H9 (cell line): ENCODE results near the gene NIT2. TPM values are rescaled to one million over a fixed set of nuclear protein-coding genes. Genes with fewer than 3 reads are reported as not detected.

Experiments used
- DNase-seq: peaks from one replicate; pipeline ENCODE4 v3.0.0-alpha.2; 2017
- H2AFZ ChIP-seq: one replicate; pipeline ENCODE4 v1.6.1; 2013; ENCODE audit warnings: mild to moderate bottlenecking, low read length, control low read depth, moderate library complexity
- H2AK5ac ChIP-seq: 2 replicates; pipeline ENCODE4 v1.6.1; 2013; ENCODE audit warnings: low read length, control low read depth, mixed read lengths; ENCODE audit not compliant: insufficient read length
- H2BK120ac ChIP-seq: one replicate; pipeline ENCODE4 v1.6.1; 2013; ENCODE audit warnings: low read depth, mild to moderate bottlenecking, low read length, control low read depth, inconsistent platforms; ENCODE audit not compliant: poor library complexity, severe bottlenecking
- H2BK12ac ChIP-seq: 2 replicates; pipeline ENCODE4 v1.6.1; 2013; ENCODE audit warnings: low read length, control low read depth, mixed read lengths, low read depth; ENCODE audit not compliant: insufficient read length
- H2BK15ac ChIP-seq: 2 replicates; pipeline ENCODE4 v1.6.1; 2013; ENCODE audit warnings: low read depth, low read length, control low read depth
- H2BK20ac ChIP-seq: one replicate; pipeline ENCODE4 v1.6.1; 2013; ENCODE audit warnings: low read depth, mild to moderate bottlenecking, low read length, control low read depth, inconsistent platforms; ENCODE audit not compliant: poor library complexity, severe bottlenecking
- H2BK5ac ChIP-seq: 2 replicates; pipeline ENCODE4 v1.6.1; 2013; ENCODE audit warnings: low read length, control low read depth, mixed read lengths; ENCODE audit not compliant: insufficient read length
- H3K14ac ChIP-seq: 2 replicates; pipeline ENCODE4 v1.6.1; 2013; ENCODE audit warnings: low read length, control low read depth; ENCODE audit not compliant: insufficient read depth
- H3K18ac ChIP-seq: 2 replicates; pipeline ENCODE4 v1.6.1; 2013; ENCODE audit warnings: low read depth, mild to moderate bottlenecking, mixed read lengths, low read length, control low read depth; ENCODE audit not compliant: insufficient read length
- H3K23ac ChIP-seq: 2 replicates; pipeline ENCODE4 v1.6.1; 2013; ENCODE audit warnings: low read length, control low read depth, mixed read lengths, low read depth; ENCODE audit not compliant: insufficient read length
- H3K23me2 ChIP-seq: 2 replicates; pipeline ENCODE4 v1.6.1; 2013; ENCODE audit warnings: low read depth, mild to moderate bottlenecking, mixed read lengths, low read length, control low read depth; ENCODE audit not compliant: insufficient read length, poor library complexity, severe bottlenecking
- H3K27ac ChIP-seq: 2 replicates; pipeline ENCODE4 v1.5.1; 2013; ENCODE audit warnings: low read length, control low read depth, mixed read lengths, low read depth; ENCODE audit not compliant: insufficient read length
- H3K27me3 ChIP-seq: 2 replicates; pipeline ENCODE4 v1.6.1; 2013; ENCODE audit warnings: low read length, control low read depth, inconsistent platforms; ENCODE audit not compliant: insufficient read depth
- H3K4ac ChIP-seq: 2 replicates; pipeline ENCODE4 v1.6.1; 2013; ENCODE audit warnings: low read depth, mild to moderate bottlenecking, control low read depth, inconsistent platforms, low read length, moderate library complexity
- H3K4me1 ChIP-seq: 2 replicates; pipeline ENCODE4 v1.6.1; 2013; ENCODE audit warnings: low read length, control low read depth, inconsistent platforms; ENCODE audit not compliant: insufficient read depth
- H3K4me2 ChIP-seq: 2 replicates; pipeline ENCODE4 v1.6.1; 2013; ENCODE audit warnings: low read length, control low read depth, mixed read lengths; ENCODE audit not compliant: insufficient read length, insufficient read depth
- H3K56ac ChIP-seq: 2 replicates; pipeline ENCODE4 v1.6.1; 2013; ENCODE audit warnings: low read depth, mild to moderate bottlenecking, mixed read lengths, low read length, control low read depth; ENCODE audit not compliant: insufficient read length
- H3K79me1 ChIP-seq: 2 replicates; pipeline ENCODE4 v1.6.1; 2013; ENCODE audit warnings: low read depth, mild to moderate bottlenecking, moderate library complexity, low read length, control low read depth, inconsistent platforms; ENCODE audit not compliant: insufficient read depth, poor library complexity, severe bottlenecking
- H3K79me2 ChIP-seq: 2 replicates; pipeline ENCODE4 v1.6.1; 2013; ENCODE audit warnings: low read length, control low read depth, inconsistent platforms; ENCODE audit not compliant: insufficient read depth
- H3K9ac ChIP-seq: 2 replicates; pipeline ENCODE4 v1.6.1; 2013; ENCODE audit warnings: low read length, control low read depth, mixed read lengths; ENCODE audit not compliant: insufficient read length; ENCODE audit errors: extremely low read depth
- H3K9me3 ChIP-seq: one replicate; pipeline ENCODE4 v1.6.1; 2013; ENCODE audit warnings: low read depth, low read length, inconsistent platforms; ENCODE audit not compliant: control insufficient read depth
- H3T11ph ChIP-seq: one replicate; pipeline ENCODE4 v1.6.1; 2013; ENCODE audit warnings: mild to moderate bottlenecking, low read length, control low read depth, inconsistent platforms
- H4K20me1 ChIP-seq: one replicate; pipeline ENCODE4 v1.6.1; 2013; ENCODE audit not compliant: control insufficient read depth, insufficient read length, insufficient read depth
- H4K5ac ChIP-seq: 2 replicates; pipeline ENCODE4 v1.6.1; 2013; ENCODE audit warnings: low read depth, mild to moderate bottlenecking, mixed read lengths, low read length, control low read depth; ENCODE audit not compliant: insufficient read length
- H4K8ac ChIP-seq: replicated peaks from 2 replicates; pipeline ENCODE4 v1.6.1; 2013; ENCODE audit warnings: low read length, control low read depth, mixed read lengths, low read depth; ENCODE audit not compliant: insufficient read length
- H4K91ac ChIP-seq: 2 replicates; pipeline ENCODE4 v1.6.1; 2013; ENCODE audit warnings: low read depth, mild to moderate bottlenecking, moderate library complexity, mixed read lengths, low read length, control low read depth; ENCODE audit not compliant: insufficient read length
- H3K27ac Mint-ChIP-seq, 3 experiments: 2 replicates in 2 of 3; 3 replicates in 1 of 3; pipeline ENCODE4 v1.8.0; 2020 to 2021; ENCODE audit warnings: mixed read lengths in 3 of 3, mild to moderate bottlenecking in 1 of 3, moderate library complexity in 1 of 3
- H3K27me3 Mint-ChIP-seq: 2 replicates; pipeline ENCODE4 v1.8.0; 2021; ENCODE audit warnings: low read depth, mild to moderate bottlenecking, moderate library complexity, mixed read lengths
- H3K36me3 Mint-ChIP-seq, 3 experiments: 2 replicates in 2 of 3; 3 replicates in 1 of 3; pipeline ENCODE4 v1.8.0; 2020 to 2021; ENCODE audit warnings: low read depth in 3 of 3, mixed read lengths in 3 of 3; ENCODE audit not compliant: insufficient read depth in 1 of 3
- H3K4me1 Mint-ChIP-seq, 2 experiments: 2 replicates each; pipeline ENCODE4 v1.8.0; 2020; ENCODE audit warnings: mixed read lengths in 2 of 2
- H3K4me3 Mint-ChIP-seq, 2 experiments: 2 replicates in 1 of 2; 3 replicates in 1 of 2; pipeline ENCODE4 v1.8.0; 2020 to 2021; ENCODE audit warnings: mild to moderate bottlenecking in 2 of 2, mixed read lengths in 2 of 2, moderate library complexity in 1 of 2
- H3K9me3 Mint-ChIP-seq, 2 experiments: 2 replicates in 1 of 2; 3 replicates in 1 of 2; pipeline ENCODE4 v1.8.0; 2020; ENCODE audit warnings: mild to moderate bottlenecking in 2 of 2, mixed read lengths in 2 of 2, moderate library complexity in 1 of 2
- CTCF ChIP-seq: fragments of 200-600 bp; sonication (generic); conservative IDR thresholded peaks from 3 replicates; pipeline ENCODE4 v1.8.0; 2021; ENCODE audit warnings: antibody characterized with exemption, mild to moderate bottlenecking
- WGBS: extraction: QIAGEN DNeasy Blood & Tissue Kit; methylation state at CpG from one replicate; pipeline ENCODE4 v1.1.7; 2013; ENCODE audit warnings: missing lambda C conversion rate, low lambda C conversion rate, mixed read lengths; ENCODE audit not compliant: insufficient read length; ENCODE audit errors: extremely low coverage; 5-methylcytosine and 5-hydroxymethylcytosine counted together
- total RNA-seq: library from RNA; stranded (reverse); gene quantifications from 2 replicates; pipeline ENCODE4 v1.2.1, GENCODE V29; 2021

NIT2 gene
- total RNA-seq, 1 experiment from 2014 or later: 26.6 TPM

DNA sequence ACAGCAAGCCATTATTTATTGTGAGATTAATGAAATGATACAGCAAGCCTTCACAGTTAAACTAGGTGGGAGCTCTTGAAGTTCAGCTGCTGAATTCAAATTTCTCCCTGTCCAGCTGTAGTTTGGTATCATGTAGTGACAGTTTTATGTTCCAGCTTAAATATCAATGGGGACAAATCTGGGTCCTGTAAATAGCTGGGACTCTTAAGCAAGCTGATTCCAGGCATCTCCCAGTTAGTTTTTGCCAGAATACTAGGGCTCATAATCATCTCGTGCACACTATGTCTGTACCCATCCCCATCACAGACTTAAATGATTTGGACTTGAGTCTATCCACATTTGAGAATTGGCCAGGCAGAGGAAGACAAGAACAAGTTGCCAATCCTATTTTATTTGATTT lies 27.9 kb upstream of the NIT2 start:
- Histone ChIP-seq H3K56ac (no peak overlapping the region), H3K9ac (no peak overlapping the region), H3K4me1 (no peaks in the 10 kb centered on the region), H3K23ac (no peak overlapping the region), H2BK120ac (no peak overlapping the region), H3K23me2 (no peaks in the 10 kb centered on the region), H3K27ac (no peak overlapping the region), H3K18ac (no peak overlapping the region), H3K27me3 (no peaks in the 10 kb centered on the region), H3K14ac (no peak overlapping the region), H2BK12ac (no peak overlapping the region), H2AFZ (no peak overlapping the region), H3K79me2 (no peaks in the 10 kb centered on the region), H3K4ac (no peak overlapping the region), H2AK5ac (no peak overlapping the region), H2BK15ac (no peak overlapping the region), H4K8ac (no peak overlapping the region), H3K4me2 (no peak overlapping the region), H3K79me1 (no peaks in the 10 kb centered on the region), H4K5ac (no peak overlapping the region), H2BK20ac (no peak overlapping the region), H3T11ph (no peak overlapping the region), H3K9me3 (no peaks in the 10 kb centered on the region), H2BK5ac (no peak overlapping the region), H4K91ac (no peak overlapping the region), H4K20me1 (no peaks in the 10 kb centered on the region)
- no peak for DNase-seq
- no CpG with 5 or more reads among the region's 1 CpG for WGBS
- no peaks in the 10 kb centered on the region for H3K27me3 Mint-ChIP-seq
- no peak overlapping the region for H3K4me3 Mint-ChIP-seq
- H3K27ac Mint-ChIP-seq: no peak overlapping the region
- no peaks in the 10 kb centered on the region for H3K9me3 Mint-ChIP-seq
- no peak for TF ChIP-seq CTCF
- peaks cover 0 to 20% (median 4%) of the 10 kb centered on the region in 3 experiments; a peak in 5 of 7 replicates for H3K36me3 Mint-ChIP-seq
- H3K4me1 Mint-ChIP-seq: peaks cover 2% of the 10 kb centered on the region in 2 experiments
